ENCODE data around the gene OBP2A.

DNA sequence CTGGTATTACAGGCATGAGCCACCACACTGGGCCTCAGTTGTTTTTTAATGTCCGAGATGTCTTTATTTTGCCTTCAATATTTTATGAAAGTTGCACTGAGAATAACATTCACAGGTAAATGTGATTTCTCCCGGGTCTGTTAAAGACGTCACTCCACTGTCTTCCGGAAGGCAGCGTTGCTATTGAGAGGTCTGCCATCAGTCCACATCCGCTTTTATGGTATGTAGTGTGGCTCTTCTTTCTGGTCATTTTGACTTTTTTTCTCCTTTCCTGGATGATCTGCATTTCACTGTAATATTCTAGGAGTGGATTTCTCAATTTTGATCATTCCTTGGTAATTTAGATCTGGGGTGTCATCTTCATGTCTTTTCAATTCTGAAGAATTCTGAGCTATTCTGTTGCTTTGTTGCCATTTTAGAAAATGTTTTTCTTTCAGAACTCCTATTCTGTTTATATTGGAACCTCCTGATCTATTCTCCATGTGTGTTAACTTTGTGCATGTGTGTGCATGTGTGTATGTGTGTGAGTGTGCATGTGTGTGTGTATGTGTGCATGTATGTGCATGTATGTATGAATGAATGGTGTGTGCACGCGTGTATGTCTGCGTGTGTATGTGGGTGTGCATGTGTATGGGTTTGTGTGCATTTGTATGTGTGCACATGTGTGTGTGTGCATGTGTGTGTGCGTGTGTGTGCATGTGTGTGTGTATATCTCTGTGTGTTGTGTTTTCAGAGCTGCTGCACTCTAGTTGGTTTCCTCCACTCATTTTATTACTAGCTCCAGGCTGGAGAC is 26.6 kb upstream of the OBP2A start:
- TF ChIP-seq SMC3 (IDR thresholded peaks at IDR 0.05; ENCODE audit: borderline replicate concordance, low read length) = no peak
- TF ChIP-seq IRF3 (IDR thresholded peaks at IDR 0.05) = no peak
- TF ChIP-seq NBN (IDR thresholded peaks at IDR 0.05) = no peak
- TF ChIP-seq, protein P1, sequence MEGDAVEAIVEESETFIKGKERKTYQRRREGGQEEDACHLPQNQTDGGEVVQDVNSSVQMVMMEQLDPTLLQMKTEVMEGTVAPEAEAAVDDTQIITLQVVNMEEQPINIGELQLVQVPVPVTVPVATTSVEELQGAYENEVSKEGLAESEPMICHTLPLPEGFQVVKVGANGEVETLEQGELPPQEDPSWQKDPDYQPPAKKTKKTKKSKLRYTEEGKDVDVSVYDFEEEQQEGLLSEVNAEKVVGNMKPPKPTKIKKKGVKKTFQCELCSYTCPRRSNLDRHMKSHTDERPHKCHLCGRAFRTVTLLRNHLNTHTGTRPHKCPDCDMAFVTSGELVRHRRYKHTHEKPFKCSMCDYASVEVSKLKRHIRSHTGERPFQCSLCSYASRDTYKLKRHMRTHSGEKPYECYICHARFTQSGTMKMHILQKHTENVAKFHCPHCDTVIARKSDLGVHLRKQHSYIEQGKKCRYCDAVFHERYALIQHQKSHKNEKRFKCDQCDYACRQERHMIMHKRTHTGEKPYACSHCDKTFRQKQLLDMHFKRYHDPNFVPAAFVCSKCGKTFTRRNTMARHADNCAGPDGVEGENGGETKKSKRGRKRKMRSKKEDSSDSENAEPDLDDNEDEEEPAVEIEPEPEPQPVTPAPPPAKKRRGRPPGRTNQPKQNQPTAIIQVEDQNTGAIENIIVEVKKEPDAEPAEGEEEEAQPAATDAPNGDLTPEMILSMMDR (IDR thresholded peaks at IDR 0.05 in 2 of 3, conservative IDR thresholded peaks at IDR 0.05 in 1 of 3; ENCODE audit: control insufficient read depth in 2 of 3, extremely low read depth in 1 of 3, insufficient read depth in 1 of 3, low read depth in 3 of 3, low read length in 3 of 3) = no peak
- no peak for TF ChIP-seq ZBTB33 (IDR thresholded peaks at IDR 0.05)
- no peak for TF ChIP-seq CEBPB (IDR thresholded peaks at IDR 0.05; ENCODE audit: borderline replicate concordance in 1 of 2, low read depth in 2 of 2, low read length in 2 of 2)
- TF ChIP-seq ATF7 (IDR thresholded peaks at IDR 0.05; ENCODE audit: low read depth) = no peak
- no peak for TF ChIP-seq MYC (IDR thresholded peaks at IDR 0.05; ENCODE audit: insufficient read depth, insufficient read length, insufficient replicate concordance, low read length, severe bottlenecking)
- no peak for TF ChIP-seq KDM1A (IDR thresholded peaks at IDR 0.05; ENCODE audit: borderline replicate concordance)
- TF ChIP-seq POLR2AphosphoS5 (IDR thresholded peaks at IDR 0.05; ENCODE audit: low read length) = no peak
- TF ChIP-seq ZBTB11 (CRISPR knock-in tag; IDR thresholded peaks at IDR 0.05) = no peak
- TF ChIP-seq ZSCAN29 (IDR thresholded peaks at IDR 0.05) = no peak
- TF ChIP-seq PAX8 (IDR thresholded peaks at IDR 0.05) = no peak

All from GM12878 (cell line).